GM21515 (cell line): Measurements from ENCODE around the gene SV2C.
"Not testable (repeated sequence)": the region's sequence is repeated elsewhere in the genome, so short reads cannot be mapped to it uniquely, and the experiment has no call there.

Experiments
- ATAC-seq: cut with Tn5 transposase; IDR thresholded peaks from one replicate; pipeline ENCODE4 v1.9.1; 2021; ENCODE audit not compliant: unreplicated experiment

SV2C gene

DNA sequence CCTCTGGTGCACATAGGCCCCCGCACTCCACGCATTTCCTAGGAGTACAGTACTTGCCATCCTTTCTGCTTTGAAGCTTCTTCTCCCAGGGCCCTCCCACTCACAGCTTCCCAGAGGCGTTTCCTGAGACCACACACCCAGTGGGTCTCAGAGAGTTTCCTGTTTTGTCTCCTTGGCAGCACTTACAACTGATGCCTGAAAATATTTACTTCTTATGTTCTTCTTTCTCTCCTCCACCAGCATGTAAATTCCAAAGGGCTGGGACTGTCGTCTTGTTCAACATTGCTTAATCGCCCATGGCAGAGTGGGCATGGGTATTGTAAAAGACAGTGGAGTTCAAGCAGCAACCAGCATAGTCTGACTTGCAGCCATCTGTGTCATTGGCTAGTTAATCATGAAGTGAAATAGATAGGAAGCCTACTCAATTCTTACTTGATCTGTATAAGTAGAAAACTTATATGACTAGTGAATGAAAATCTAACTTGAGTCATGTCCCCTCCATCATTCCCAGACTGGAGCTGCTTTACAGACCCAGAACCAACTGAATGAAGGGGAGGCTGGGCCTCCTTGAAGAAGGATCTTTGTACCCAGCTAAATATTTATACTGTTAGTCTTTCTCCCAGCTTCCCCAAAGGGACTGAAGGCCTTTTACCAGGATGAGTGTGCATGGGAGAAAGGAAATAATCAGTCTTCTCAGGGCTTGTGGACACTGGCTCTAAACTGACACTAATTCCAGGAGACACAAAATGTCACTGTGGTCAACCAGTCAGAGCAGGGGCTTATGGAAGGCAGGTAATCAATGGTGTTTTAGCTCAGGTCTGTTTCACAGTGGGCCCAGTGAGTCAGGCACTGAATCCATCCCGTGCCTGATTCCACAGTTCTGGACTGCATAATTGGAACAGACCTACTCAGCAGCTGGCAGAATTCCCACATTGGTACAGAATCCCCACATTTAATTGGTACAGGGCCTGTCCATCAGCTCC lies 116.4 kb downstream of the SV2C start:
- ATAC-seq = no peak

DNA sequence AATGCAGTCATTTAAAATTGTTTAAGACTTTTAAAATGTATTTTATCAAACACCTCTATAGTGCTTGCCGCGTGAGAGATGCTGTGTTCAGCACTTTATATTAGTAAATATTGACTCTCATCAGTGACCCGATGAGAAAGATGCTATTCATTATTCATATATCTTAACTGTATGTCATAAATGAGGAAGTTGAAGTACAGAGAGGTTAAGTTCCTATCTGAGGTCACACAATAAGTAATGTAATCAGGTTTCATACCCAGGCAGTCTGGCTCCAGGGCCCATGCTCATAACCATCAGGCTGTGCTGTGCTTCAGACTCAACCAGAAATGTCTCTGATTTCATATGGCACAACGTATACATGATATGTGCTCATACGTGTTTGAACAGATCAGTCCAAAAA lies 119.0 kb downstream of the SV2C start:
- ATAC-seq = no peak

DNA sequence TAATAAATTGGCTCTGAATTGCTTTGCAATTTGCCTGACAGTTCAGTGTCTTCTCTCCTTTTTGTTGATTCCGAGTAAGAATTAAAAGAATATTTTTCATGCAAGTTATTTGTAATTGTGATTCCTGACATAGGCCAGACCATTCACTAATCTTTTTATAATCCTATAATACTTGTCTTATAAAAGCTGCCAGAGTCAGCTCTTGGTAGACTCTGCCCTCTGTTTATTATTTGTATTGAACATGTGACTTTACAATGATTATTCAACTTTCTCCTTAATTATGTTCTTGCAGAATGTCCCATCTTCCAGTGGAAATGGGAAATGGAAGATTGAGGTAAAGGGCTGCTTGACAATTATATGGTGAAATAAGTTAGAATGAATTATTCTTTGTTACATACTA lies 121.0 kb downstream of the SV2C start:
- no peak for ATAC-seq

DNA sequence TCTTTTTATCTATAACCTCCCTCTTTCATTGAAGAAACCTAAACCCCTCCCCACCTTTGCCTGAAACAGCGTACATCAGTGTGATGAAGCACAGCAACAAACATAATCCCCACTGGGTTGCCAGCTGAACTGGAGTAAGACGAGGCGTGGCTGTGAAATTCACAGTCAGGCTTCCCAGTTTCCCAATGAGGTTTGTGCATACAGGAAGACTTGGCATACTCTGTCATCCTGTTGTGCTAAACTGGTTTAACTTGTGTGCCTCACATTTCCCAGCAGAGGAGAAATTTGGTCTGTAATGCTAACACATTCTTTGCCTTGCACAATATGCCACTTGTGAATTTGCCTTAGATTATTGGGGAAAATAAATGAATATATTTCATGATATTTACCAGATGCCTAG lies 121.5 kb downstream of the SV2C start:
- ATAC-seq = no peak

DNA sequence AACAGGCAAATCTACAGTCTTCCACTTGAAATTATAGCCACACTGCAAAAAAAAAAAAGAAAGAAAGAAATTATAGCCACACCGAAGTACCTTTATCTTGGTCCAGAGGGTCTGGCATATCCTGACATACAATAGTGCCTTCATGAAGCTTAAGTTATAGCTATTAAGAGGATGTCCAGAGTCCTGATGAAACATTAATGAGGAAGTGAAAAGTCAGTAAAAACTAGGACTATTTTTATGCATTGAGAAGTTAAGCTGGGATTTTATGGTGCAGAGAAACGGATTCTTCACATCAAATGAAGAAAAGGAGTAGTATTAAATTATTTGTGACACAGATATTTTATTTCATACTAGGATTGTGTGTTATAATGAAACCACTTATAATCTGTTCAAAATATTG lies 123.9 kb downstream of the SV2C start:
- no peak for ATAC-seq

DNA sequence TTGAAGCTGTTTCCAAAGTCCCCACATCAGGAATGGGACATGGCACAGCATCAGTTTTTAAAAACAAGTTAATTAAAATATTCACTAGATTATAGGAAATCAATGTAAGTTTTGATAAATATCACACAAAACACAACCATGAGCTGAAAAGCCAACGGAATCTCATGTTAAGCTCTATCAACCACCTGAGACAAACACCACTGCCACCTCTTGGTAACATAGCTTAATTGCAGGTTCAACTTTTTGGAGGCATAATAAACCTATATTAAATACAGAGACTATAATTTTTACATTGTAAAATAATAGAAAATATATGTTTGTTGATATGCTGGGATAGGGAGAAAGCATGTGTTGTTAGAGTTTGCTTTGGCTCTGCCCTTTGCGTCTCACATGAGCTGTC lies 126.1 kb downstream of the SV2C start:
- ATAC-seq = no peak

DNA sequence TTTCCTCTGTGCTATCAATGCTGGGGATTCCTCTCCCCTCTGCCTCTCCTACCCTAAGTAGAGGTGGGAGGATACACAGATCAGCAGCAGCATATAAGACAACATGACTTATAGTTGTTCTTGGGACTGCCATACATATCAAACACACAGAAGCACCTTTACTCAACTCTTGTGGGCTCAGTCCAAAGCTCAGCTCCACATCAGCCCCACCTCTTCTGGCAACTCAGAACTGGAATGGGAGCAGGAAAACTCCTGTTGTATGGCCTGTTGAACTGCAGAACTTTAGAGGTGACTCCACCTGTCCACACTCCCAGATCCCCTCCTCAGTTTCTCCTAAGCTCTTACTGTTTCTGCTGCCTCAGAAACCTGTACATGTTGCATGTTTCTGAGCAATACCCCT lies 127.8 kb downstream of the SV2C start:
- no peak for ATAC-seq

DNA sequence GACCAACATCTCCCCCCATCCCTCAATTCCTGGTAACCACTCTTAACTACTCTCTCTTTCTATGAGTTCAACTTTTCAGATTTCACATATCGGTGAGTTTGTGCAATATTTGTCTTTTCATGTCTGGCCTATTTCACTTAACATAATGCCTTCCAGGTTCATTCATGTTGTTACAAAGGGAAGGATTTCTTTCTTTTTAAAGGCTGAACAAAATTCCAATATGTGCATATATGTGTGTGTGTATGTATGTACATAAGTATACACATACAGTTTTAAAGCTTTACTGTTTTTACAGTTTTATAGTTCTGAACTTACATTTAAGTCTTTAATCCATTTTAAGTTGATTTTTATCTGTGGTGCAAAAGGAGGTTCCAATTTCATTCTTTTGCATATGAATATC lies 130.7 kb downstream of the SV2C start:
- no peak for ATAC-seq

DNA sequence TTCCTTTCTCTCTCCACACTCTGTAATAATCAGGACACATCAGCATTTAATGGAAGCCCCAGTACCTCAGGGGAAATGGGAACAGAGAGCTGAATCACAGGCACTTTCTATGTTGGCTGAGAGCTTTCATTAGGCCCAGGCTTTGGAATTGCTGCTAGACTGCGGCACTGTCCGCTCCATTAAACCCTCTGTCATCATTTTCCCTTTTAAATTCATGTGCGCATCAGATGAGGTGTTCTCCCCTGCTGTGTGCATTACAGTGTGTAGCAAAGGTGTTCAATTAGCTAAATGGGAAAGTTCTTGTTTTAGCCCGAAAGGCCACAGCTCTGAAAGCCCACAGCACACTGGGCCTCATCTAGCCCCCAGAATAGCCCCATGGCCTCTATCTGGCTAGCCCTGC lies 133.6 kb downstream of the SV2C start:
- no peak for ATAC-seq

DNA sequence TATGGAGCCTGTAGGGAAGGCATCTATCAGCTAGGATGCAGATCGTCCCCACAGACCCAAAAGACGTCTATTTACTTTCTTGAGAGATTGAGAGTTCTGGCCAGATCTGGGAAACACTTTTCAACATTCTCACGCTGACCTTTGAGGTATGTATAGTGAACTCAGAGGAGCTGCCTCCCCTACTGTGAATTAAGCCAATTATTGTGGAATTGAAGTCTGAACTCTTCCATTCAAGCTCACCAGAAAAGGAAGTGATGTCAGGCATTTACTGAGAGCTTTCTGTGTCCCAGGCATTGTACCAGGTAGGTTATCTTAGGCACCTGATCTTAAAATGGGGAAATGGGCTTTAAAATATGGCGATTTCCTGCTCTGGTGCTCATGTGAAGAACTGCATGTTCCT lies 136.5 kb downstream of the SV2C start:
- no peak for ATAC-seq

DNA sequence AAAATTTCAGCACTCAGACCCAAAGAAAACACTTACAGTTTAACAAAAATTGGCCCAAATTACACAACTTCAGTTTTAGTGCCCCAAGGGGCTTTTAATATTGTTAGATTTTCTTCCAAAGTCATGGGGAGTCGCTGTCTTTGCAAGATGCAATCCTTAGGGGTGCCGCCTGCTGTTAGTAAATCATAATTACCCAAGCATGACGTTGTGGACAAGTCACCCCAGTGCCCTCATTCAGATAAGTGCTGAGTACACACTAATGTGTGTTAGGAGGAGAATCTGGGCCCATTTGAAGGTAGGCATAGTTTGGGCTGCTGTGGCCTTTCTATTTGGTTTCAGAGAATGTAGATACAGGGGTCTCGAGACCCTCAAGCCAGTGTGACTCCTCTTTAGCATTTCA lies 138.1 kb downstream of the SV2C start:
- ATAC-seq = no peak

DNA sequence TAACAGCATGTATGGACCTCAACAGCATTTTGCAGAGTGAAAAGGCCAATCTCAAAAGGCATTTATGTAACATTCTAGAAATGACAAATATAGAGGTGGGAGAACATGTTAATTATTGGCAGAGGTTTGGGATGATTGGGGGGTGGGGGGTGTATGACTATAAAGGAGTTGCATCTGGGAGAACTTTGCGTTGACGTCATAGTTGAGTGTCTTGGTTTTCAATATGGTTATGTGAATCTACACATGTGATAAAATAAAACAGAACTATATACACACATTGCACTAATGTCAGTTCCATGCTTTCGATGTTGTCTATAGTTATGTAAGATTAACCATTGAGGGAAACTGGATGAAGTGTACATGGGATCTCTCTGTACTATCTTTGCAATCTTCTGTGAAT lies 139.1 kb downstream of the SV2C start:
- no peak for ATAC-seq

DNA sequence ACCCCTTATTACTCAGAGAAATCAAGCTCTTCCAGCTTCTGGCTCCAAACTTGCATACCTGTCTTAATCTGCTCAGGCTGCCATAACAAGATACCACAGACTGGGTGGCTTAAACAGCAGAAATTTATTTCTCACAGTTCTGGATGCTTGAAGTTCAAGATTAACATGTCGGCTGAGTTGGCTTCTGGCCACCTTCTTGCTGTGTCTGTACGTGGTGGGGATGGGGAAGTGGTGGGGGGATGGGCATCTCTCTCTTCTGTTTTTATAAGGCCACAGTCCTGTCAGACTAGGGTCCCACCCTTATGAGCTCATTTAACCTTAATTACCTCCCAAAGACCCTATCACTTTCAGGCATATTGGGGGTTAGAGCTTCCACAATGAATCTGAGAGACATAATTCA lies 140.5 kb downstream of the SV2C start:
- no peak for ATAC-seq

DNA sequence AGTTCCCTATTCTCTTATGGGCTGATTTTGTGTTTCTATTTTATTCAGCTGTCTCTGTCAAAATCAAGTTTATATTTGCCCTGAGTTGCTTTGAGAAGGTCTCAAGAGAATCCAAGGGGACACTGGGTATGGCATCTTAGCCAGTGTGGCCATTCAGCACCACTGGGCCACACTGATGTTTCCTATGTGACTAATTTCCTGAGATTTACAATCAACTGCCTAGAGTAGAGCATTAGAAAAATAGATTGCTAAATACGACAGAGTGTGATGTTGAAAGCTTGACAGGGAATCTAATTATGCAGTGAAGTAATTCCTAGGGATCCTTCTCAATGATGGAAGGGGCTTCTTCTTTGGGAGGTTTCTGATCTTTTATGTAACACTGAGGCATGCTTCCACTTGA lies 141.7 kb downstream of the SV2C start:
- no peak for ATAC-seq

DNA sequence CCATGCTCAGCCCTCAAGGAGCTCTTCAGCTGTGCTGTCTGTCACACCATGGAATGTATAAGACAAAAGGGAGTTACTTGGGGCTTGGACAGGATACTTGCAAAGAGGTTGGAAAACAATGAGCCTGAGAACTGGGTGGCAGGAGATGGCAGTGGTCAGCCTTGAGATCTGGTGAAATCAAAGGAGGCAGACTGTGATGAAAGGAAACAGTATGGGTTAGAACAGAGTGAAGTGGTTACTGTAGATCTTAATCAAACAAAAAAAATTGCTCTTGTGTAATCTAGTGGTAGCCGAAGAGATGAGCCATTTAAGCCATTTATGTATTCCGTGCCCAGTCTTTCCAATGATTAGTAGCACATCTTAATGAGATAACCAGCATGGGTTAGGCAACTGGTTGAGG lies 142.2 kb downstream of the SV2C start:
- ATAC-seq = no peak

DNA sequence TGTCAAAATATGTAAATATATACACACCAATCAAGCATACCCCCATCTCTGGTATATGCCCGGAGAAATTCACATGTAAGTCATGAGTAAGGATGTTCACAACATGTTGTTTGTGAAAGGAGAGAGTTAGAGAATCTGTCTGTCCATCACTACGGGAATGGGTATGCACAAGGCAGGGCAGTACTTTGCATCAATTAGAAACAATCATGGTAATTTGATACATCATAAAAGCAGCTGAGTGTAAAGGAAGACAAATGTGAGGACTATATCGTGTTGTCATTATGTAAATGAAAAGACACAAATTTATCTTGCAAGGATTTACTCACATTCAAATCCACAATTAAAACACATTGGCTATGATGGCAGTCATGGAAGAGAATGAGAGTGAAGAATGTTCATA lies 146.7 kb downstream of the SV2C start:
- no peak for ATAC-seq

DNA sequence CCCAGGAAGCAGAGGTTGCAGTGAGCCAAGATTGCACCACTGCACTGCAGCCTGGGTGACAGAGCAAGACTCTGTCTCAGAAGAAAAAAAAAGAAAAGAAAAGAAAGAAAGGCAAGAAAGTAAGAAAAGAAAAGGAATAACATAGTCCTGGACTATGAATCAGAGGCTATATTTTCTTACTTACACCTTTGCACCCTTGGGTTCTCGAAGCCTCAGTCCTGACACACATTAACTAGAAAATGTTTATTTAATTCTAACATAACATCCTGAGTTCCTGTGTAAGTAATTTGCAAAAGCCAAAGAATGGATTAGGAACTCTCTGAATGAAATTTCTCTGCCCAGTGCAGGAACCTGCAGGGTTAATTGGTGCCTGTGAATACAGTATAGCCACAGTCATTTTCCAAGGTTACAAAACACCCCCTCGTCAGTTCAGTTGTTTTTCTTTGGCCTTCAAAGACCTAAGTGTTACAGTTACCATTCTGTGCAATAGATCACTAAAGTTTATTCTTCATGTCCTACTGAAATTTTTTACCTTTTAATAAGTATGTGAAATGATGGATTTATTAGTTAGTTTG lies 147.6 kb downstream of the SV2C start:
- no peak for ATAC-seq

DNA sequence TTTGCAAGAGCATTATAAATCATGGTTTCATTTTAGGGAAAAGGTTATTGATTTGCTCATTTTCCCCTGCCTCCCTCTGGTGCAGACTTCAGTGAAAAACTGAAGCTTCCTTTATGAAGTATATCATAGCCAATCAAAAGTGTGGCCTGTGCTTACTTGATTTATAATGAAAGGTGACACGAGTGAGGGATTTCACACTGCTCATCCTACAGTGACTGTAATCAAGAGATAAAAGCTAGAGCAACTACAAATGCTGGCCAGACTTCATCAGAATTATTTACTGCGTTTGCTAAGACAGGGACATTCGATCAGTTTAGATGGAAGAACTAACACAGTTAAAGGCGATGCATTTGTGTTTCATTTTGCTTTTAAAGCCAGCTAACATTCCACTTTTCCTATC lies 151.5 kb downstream of the SV2C start:
- ATAC-seq = no peak

DNA sequence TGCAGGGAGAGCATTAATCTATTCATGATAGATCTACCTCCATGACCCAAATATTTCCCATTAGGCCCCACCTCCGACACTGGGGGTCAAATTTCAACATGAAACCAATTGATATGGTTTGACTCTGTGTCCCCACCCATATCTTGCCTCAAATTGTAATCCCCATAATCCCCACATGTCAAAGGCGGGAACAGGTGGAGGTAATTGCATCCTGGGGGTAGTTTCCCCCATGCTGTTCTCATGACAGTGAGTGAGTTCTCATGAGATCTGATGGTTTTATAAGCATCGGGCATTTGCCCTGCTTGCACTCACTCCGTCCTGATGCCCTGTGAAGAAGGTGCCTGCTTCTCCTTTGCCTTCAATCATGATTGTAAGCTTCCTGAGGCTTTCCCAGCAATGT lies 153.5 kb downstream of the SV2C start:
- ATAC-seq = no peak

DNA sequence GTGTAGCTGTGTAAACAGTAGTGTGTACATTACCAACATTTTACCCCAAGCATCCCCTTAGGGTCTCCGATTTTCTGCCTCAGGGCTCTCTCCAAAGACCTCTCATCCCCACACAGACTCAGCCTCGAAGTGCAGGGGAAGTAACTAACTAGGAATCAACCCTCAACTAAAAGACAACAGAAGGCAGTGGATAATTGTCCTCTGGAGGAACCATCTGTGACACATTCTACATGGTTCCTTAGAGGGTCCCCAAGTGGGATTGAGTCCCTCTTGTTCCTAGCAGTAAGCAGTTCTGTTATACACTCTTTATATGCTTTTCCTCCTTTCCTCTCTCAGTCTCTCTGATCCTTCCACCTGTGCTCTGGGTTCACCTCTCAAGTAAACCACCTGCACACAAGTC lies 157.2 kb downstream of the SV2C start:
- no peak for ATAC-seq

DNA sequence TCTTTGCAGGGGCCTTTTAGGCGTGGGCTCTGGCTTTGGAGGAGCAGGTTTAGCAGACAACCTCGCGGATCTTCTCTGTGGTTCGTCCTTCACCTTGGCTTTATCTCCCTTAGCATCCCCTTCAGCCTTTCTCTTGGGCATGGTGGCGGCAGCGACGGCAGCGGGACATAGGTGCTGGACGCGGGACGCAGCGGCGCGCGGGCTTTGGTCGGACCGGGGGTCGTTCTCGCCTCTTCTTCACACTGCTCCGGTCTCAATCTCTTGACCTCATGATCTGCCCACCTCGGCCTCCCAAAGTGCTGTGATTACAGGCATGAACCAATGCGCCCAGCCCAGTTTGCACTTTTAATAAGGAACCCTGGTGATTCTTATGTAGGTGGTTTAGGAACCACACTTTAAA lies 159.0 kb downstream of the SV2C start:
- ATAC-seq = not testable (repeated sequence)

DNA sequence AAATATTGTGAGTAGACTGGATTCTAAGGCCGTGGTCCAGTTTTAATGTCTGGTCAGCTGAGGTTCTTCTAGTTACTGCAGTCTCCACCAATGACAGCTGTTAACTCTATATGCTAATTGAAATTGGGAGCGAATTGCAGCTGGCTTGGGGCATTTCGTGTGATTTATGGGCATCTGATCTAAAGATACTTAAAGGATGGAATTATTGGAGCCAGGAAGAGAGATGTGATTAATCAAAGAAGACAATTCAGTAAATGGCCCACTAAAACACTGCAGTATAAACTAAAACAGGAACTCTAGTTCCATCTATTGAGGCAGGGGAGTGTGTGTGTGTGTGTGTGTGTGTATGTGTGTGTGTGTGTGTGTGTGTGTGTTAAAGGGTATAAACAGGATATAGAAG lies 162.4 kb downstream of the SV2C start:
- no peak for ATAC-seq

DNA sequence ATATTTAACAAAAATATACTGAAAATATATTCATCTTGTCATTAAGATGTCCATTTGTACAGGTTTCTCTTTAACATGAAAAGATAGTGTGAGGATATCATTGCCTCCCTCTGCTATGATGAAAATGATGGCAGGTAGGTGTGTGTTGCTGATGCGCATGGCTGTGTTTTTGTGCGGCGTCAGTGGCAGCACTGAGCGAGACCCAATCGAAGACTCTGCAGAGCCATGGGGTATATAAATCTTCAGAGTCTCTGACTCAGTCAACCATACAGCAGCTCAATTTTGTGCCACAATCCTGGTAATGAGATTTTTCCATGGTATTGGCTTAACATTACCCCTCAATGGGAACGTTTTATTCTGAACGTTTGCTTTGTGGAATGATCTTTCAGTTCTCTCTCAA lies 166.4 kb downstream of the SV2C start:
- no peak for ATAC-seq
